ENCODE measurements around the gene CACNA1F.

DNA sequence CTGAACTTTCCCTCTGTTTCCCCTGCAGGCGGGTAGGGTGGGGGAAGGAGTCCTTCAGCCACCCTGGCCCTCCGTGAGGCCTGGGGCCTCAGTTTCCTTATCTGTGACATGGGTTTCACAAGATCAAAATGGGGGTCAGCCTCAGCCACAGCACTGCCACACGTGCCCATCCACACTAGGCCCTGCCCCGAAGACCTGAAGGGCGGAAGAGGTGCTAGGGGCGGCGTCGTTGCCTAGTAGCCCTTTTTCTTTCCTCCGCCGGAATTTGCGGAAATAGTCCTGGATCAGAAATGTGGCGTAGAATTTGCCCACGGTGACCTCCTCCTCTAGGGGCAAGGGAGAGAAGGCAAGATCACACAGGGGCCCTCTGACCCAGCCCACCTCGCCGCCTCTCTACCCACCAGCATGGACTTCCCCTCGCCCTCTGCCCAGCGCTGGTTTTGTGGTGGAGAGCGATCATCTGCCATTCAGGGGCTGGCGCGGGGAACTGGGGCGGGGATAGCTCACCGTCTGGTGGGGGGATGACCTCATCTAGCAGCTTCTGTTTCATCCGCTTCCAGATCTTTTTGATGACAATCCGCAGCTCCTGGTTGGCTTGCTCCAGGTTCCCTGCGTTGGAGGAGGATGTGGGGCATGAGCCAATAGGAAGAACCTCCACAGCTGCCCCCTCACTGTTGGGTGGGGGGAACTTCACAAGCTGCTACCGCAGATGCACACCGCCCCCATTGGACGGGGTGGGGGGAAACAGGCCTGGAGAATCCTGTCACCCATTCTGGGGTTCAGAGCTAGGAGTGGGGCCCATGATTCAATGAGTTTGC lies 23.5 kb downstream of the CACNA1F start:
- TF ChIP-seq, protein P1, sequence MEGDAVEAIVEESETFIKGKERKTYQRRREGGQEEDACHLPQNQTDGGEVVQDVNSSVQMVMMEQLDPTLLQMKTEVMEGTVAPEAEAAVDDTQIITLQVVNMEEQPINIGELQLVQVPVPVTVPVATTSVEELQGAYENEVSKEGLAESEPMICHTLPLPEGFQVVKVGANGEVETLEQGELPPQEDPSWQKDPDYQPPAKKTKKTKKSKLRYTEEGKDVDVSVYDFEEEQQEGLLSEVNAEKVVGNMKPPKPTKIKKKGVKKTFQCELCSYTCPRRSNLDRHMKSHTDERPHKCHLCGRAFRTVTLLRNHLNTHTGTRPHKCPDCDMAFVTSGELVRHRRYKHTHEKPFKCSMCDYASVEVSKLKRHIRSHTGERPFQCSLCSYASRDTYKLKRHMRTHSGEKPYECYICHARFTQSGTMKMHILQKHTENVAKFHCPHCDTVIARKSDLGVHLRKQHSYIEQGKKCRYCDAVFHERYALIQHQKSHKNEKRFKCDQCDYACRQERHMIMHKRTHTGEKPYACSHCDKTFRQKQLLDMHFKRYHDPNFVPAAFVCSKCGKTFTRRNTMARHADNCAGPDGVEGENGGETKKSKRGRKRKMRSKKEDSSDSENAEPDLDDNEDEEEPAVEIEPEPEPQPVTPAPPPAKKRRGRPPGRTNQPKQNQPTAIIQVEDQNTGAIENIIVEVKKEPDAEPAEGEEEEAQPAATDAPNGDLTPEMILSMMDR (conservative IDR thresholded peaks at IDR 0.05; ENCODE audit: low read length), result no peak
- TF ChIP-seq EZH2phosphoT487 (IDR thresholded peaks at IDR 0.05; ENCODE audit: borderline replicate concordance, low read depth, low read length), result no peak

Measured in OCI-LY7 (cell line).